ENCODE measurements around the gene BACH1. TPM values are rescaled to one million over a fixed set of nuclear protein-coding genes. Genes with fewer than 3 reads are reported as not detected.

The BACH1 gene
- total RNA-seq, 2 donors from 2014 or later, result 33.2 to 66.9 TPM

- Histone ChIP-seq H3K27me3 (no peaks in the 10 kb centered on the region), H3K4me3 (no peak overlapping the region), H3K9ac (ENCODE audit: low read depth in 2 of 2, low read length in 2 of 2) (no peak overlapping the region), H3K36me3 (no peaks in the 10 kb centered on the region), H3K27ac (no peak overlapping the region), H3K9me3 (no peaks in the 10 kb centered on the region), H3K4me1 (no peaks in the 10 kb centered on the region)
- DNase-seq, result no peak
- intact Hi-C loops (cut with DNase I), result no loop called here
- TF ChIP-seq CTCF (IDR thresholded peaks at IDR 0.05), result no peak
These were observed 11.3 kb upstream of the BACH1 start for GRCh38 chr21:29287383-29287782.

- DNase-seq, result no peak
- Histone ChIP-seq H3K36me3 (no peaks in the 10 kb centered on the region), H3K4me3 (no peak overlapping the region), H3K4me1 (no peaks in the 10 kb centered on the region), H3K27me3 (no peaks in the 10 kb centered on the region), H3K9me3 (no peaks in the 10 kb centered on the region), H3K9ac (ENCODE audit: low read depth in 2 of 2, low read length in 2 of 2) (no peak overlapping the region), H3K27ac (no peak overlapping the region)
- no peak for TF ChIP-seq CTCF (IDR thresholded peaks at IDR 0.05)
- intact Hi-C loops (cut with DNase I), result no loop called here
These were observed 10.5 kb upstream of the BACH1 start for GRCh38 chr21:29288239-29288638.

GRCh38 chr21:29289317-29289716 lies 9.4 kb upstream of the BACH1 start:
- Histone ChIP-seq H3K4me1 (no peaks in the 10 kb centered on the region), H3K4me3 (no peak overlapping the region), H3K9ac (ENCODE audit: low read depth in 2 of 2, low read length in 2 of 2) (no peak overlapping the region), H3K36me3 (no peaks in the 10 kb centered on the region), H3K27ac (no peak overlapping the region), H3K9me3 (no peaks in the 10 kb centered on the region), H3K27me3 (no peaks in the 10 kb centered on the region)
- TF ChIP-seq CTCF (IDR thresholded peaks at IDR 0.05), result no peak
- DNase-seq, result no peak
- intact Hi-C loops (cut with DNase I), result no loop called here

- Histone ChIP-seq H3K4me1 (peaks cover under 1% of the 10 kb centered on the region), H3K9me3 (no peaks in the 10 kb centered on the region), H3K9ac (ENCODE audit: low read depth in 2 of 2, low read length in 2 of 2) (no peak overlapping the region), H3K4me3 (no peak overlapping the region), H3K27me3 (no peaks in the 10 kb centered on the region), H3K27ac (peak overlapping the region; percentile 6), H3K36me3 (no peaks in the 10 kb centered on the region)
- no peak for DNase-seq
- intact Hi-C loops (cut with DNase I), result no loop called here
- TF ChIP-seq CTCF (IDR thresholded peaks at IDR 0.05), result no peak
These were observed 8.5 kb upstream of the BACH1 start for GRCh38 chr21:29290240-29290639.

GRCh38 chr21:29293495-29293894 lies 5.2 kb upstream of the BACH1 start:
- no peak overlapping the region for H3K4me3 ChIP-seq
- H3K27ac ChIP-seq, result no peak overlapping the region
- H3K36me3 ChIP-seq, result no peaks in the 10 kb centered on the region
- H3K9me3 ChIP-seq, result no peaks in the 10 kb centered on the region
- H3K4me1 ChIP-seq, result peaks cover 3% of the 10 kb centered on the region
- H3K9ac ChIP-seq (ENCODE audit: low read depth in 2 of 2, low read length in 2 of 2), result no peak overlapping the region
- DNase-seq, result no peak
- H3K27me3 ChIP-seq, result no peaks in the 10 kb centered on the region
- TF ChIP-seq CTCF (IDR thresholded peaks at IDR 0.05), result no peak
- intact Hi-C loops (cut with DNase I), result no loop called here

All from colonic mucosa (tissue), 4 donors.